GM23338 (cell line): Measurements from ENCODE around the gene INO80B. TPM values are rescaled to one million over a fixed set of nuclear protein-coding genes. Genes with fewer than 3 reads are reported as not detected.
"Not testable (repeated sequence)": the region's sequence is repeated elsewhere in the genome, so short reads cannot be mapped to it uniquely, and the experiment has no call there.

Experiments used
- ATAC-seq: fragments of 200-7000 bp; cut with Tn5 transposase; 3 replicates; pipeline ENCODE4 v1.9.1; 2020
- DNase-seq: peaks from one replicate; pipeline ENCODE4 v3.0.0-alpha.2; 2015; ENCODE audit warnings: low spot score
- H2AFZ ChIP-seq: fragments of 200-600 bp; sonication (generic); 2 replicates; pipeline ENCODE4 v1.8.0; 2016; ENCODE audit warnings: antibody characterized with exemption, mild to moderate bottlenecking, moderate library complexity
- H3F3A ChIP-seq: fragments of 200-600 bp; sonication (generic); replicated peaks from 2 replicates; pipeline ENCODE4 v1.8.0; 2017; ENCODE audit warnings: antibody characterized with exemption, mixed run types, low read depth
- H3K27ac ChIP-seq: fragments of 200-600 bp; sonication (generic); 2 replicates; pipeline ENCODE4 v1.6.1; 2016; ENCODE audit warnings: low read depth
- H3K27me3 ChIP-seq: fragments of 200-600 bp; sonication (generic); 2 replicates; pipeline ENCODE4 v1.8.0; 2016; ENCODE audit warnings: mild to moderate bottlenecking, mixed run types, moderate library complexity; ENCODE audit not compliant: insufficient read depth
- H3K36me3 ChIP-seq: fragments of 200-600 bp; sonication (generic); 2 replicates; pipeline ENCODE4 v1.8.0; 2016; ENCODE audit warnings: mild to moderate bottlenecking; ENCODE audit not compliant: insufficient read depth
- H3K4me1 ChIP-seq: fragments of 200-600 bp; sonication (generic); 2 replicates; pipeline ENCODE4 v1.8.0; 2016; ENCODE audit warnings: mild to moderate bottlenecking, moderate library complexity; ENCODE audit not compliant: insufficient read depth
- H3K4me2 ChIP-seq: fragments of 200-600 bp; sonication (generic); 2 replicates; pipeline ENCODE4 v1.7.1; 2017; ENCODE audit warnings: mixed run types
- H3K4me3 ChIP-seq: fragments of 200-600 bp; sonication (generic); 2 replicates; pipeline ENCODE4 v1.6.1; 2016; ENCODE audit warnings: mixed run types
- H3K79me2 ChIP-seq: fragments of 200-600 bp; sonication (generic); replicated peaks from 2 replicates; pipeline ENCODE4 v1.8.0; 2017; ENCODE audit warnings: mild to moderate bottlenecking; ENCODE audit not compliant: insufficient read depth
- H3K9me2 ChIP-seq: fragments of 200-600 bp; sonication (generic); 2 replicates; pipeline ENCODE4 v1.8.0; 2017; ENCODE audit not compliant: insufficient read depth
- H4K20me1 ChIP-seq: fragments of 200-600 bp; sonication (generic); replicated peaks from 2 replicates; pipeline ENCODE4 v1.8.0; 2017; ENCODE audit warnings: mild to moderate bottlenecking; ENCODE audit not compliant: insufficient read depth
- H3K27ac Mint-ChIP-seq: 2 replicates; pipeline ENCODE4 v1.8.0; 2020; ENCODE audit warnings: inconsistent platforms, mild to moderate bottlenecking, moderate library complexity, mixed read lengths
- H3K27me3 Mint-ChIP-seq: 3 replicates; pipeline ENCODE4 v1.8.0; 2022; ENCODE audit warnings: low read depth, mild to moderate bottlenecking, moderate library complexity, mixed read lengths, inconsistent platforms; ENCODE audit not compliant: insufficient read depth, poor library complexity
- H3K36me3 Mint-ChIP-seq: 3 replicates; pipeline ENCODE4 v1.8.0; 2021; ENCODE audit warnings: low read depth, mild to moderate bottlenecking, inconsistent platforms, moderate library complexity, mixed read lengths
- H3K4me1 Mint-ChIP-seq: 3 replicates; pipeline ENCODE4 v1.8.0; 2020; ENCODE audit warnings: mild to moderate bottlenecking, inconsistent platforms, mixed read lengths
- H3K4me3 Mint-ChIP-seq: 3 replicates; pipeline ENCODE4 v1.8.0; 2021; ENCODE audit warnings: moderate library complexity, mild to moderate bottlenecking, inconsistent platforms, mixed read lengths
- H3K9me3 Mint-ChIP-seq: 3 replicates; pipeline ENCODE4 v1.8.0; 2020; ENCODE audit warnings: moderate library complexity, mild to moderate bottlenecking, inconsistent platforms, mixed read lengths
- ETS1 ChIP-seq: IDR thresholded peaks from 2 replicates; pipeline ENCODE4 v1.6.1; 2016; ENCODE audit warnings: antibody characterized with exemption
- REST ChIP-seq: IDR thresholded peaks from one replicate; pipeline ENCODE4 v1.6.1; 2018; ENCODE audit warnings: antibody characterized with exemption; ENCODE audit not compliant: unreplicated experiment
- polyA plus RNA-seq: library from polyadenylated mRNA; unstranded; fragments of >200 nt; fragmentation: Nextera tagmentation; extraction: Ambion mirVana; gene quantifications from 2 replicates; pipeline ENCODE4 v1.2.1, GENCODE V29; 2016
- total RNA-seq: library from RNA; depleted of rRNA; stranded (reverse); fragments of >200 nt; shearing (Covaris generic); gene quantifications from 2 replicates; pipeline ENCODE4 v1.2.3, GENCODE V29; 2014

INO80B gene
- total and polyA plus RNA-seq, 2 experiments from 2014 or later, result 5.1 to 21.8 TPM

DNA sequence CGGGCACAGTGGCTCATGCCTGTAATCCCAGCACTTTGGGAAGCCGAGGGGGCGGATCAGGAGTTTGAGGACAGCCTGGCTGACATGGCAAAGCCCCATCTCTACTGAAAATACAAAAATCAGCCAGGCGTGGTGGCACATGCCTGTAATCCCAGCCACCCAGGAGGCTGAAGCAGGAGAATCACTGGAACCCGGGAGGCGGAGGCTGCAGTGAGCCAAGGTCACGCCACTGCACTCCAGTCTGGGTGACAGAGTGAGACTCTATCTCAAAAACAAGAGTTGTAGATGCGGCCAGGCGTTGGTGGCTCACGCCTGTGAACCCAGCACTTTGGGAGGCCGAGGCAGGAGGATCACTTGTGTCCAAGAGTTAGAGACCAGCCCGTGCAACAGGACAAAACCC lies 15.9 kb downstream of the INO80B start:
- H3K9me2 ChIP-seq, ATAC-seq, H3K27me3 ChIP-seq, H3K79me2 ChIP-seq, H3K4me2 ChIP-seq, H3K9me3 Mint-ChIP-seq, H4K20me1 ChIP-seq, H3K4me1 Mint-ChIP-seq, H2AFZ ChIP-seq, H3K27ac ChIP-seq, H3K36me3 ChIP-seq, H3K4me1 ChIP-seq, H3K4me3 ChIP-seq, H3K27ac Mint-ChIP-seq, DNase-seq: not testable (repeated sequence)
- Mint-ChIP-seq H3K27me3 (peaks cover 15% of the 10 kb centered on the region), H3K4me3 (peak overlapping the region; percentile 55; the same call in 2 of the 3 replicates), H3K36me3 (peaks cover 17% of the 10 kb centered on the region)
- peaks cover 13% of the 10 kb centered on the region for H3F3A ChIP-seq

DNA sequence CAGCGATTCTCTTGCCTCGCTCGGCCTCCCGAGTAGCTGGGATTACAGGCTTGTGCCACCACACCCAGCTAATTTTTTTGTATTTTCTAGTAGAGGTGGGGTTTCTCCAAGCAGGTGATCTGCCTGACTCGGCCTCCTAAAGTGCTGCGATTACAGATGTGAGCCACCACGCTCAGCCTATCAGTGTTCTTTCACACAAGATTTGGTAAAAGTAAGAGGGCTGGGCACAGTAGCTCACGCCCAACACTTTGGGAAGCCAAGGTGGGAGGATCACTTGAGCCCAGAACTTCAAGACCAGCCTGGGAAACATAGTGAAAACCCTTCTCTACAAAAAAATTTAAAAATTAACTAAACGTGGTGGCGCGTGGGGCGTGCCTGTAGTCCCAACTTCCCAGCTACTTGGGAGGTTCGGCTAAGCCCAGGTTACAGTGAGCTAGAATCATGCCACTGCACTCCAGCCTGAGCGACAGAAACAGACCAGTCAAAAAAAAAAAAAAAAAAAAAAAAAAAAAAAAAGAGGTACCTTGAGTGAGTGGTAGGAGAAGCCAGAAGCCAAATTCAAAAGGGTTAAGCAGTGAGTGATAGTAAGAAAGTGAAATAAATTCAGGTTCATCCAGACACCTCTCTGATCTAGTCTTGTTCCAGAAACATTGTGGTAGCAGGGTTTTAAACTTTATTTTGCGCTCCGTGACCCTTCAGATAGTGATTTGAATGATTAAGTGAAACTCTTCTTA lies 16.6 kb downstream of the INO80B start:
- H3K27me3 Mint-ChIP-seq, result peaks cover 15% of the 10 kb centered on the region
- H3K4me3 Mint-ChIP-seq, result peak overlapping the region; percentile 98
- H2AFZ ChIP-seq, result peak overlapping the region; percentile 72

More for the DNA sequence above, 16.6 kb downstream of the INO80B start:
- Mint-ChIP-seq H3K9me3 (no peaks in the 10 kb centered on the region; the same call in 2 of the 3 replicates), H3K4me1 (peaks cover 2% of the 10 kb centered on the region; the same call in 1 of the 3 replicates), H3K27ac (peak overlapping the region; percentile 98), H3K36me3 (peaks cover 19% of the 10 kb centered on the region)
- Histone ChIP-seq H3K36me3 (no peaks in the 10 kb centered on the region), H3K27me3 (no peaks in the 10 kb centered on the region), H3K4me1 (peaks cover 7% of the 10 kb centered on the region; the same call in 1 of the 2 replicates), H3K27ac (peak overlapping the region; percentile 83; the same call in 1 of the 2 replicates), H3K9me2 (no peaks in the 10 kb centered on the region), H3K4me2 (peak overlapping the region; percentile 92), H4K20me1 (no peaks in the 10 kb centered on the region), H3F3A (peaks cover 13% of the 10 kb centered on the region), H3K79me2 (no peaks in the 10 kb centered on the region), H3K4me3 (peak overlapping the region; percentile 80)
- ATAC-seq, result no peak
- TF ChIP-seq REST (no peak), ETS1 (no peak)
- DNase-seq, result no peak
